UCSD-AML1 (cell line): ENCODE measurements around the gene MCTS1.
A peak's percentile ranks its signal among the peaks of the same experiment; 100 is the strongest.
"Not testable (repeated sequence)": the region's sequence is repeated elsewhere in the genome, so short reads cannot be mapped to it uniquely, and the experiment has no call there.

Experiments used
- DNase-seq: peaks from one replicate; lab custom pipeline; 2025; ENCODE audit not compliant: unreplicated experiment; lab: John Stamatoyannopoulos, UW

Gene MCTS1

DNA sequence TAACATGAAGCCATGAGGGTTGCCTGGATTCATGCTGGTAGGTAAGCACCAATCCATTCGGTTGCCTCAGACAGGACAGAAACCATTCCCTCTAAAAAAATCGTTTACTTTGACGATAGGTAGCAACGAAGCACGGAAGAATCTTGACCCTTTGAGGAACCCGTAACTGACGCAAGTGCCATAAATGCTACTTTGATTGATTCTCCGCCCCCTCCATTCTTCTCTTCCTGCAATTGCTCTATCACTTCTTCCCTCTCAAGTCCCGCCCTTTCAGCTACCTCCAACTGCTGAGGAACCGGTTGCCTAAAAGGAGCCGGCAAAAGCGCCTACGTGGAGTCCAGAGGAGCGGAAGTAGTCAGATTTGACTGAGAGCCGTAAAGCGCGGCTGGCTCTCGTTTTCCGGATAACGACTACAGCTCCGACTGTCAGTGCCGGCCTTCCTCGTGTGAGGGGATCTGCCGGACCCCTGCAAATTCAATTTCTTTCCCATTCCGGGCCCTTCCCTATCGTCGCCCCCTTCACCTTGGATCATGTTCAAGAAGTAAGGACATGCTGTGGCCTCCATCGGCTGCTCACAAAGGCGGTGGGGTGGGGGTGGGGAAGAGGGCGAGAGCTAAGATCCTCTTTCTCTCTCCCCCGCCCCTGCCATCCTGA lies at the start of gene MCTS1:
TSS of gene MCTS1 (plus strand) at position 395 of the 654 bp plus-strand sequence. CDS start at position 531, 136 bp downstream.
- DNase-seq, result peak; percentile 76

DNA sequence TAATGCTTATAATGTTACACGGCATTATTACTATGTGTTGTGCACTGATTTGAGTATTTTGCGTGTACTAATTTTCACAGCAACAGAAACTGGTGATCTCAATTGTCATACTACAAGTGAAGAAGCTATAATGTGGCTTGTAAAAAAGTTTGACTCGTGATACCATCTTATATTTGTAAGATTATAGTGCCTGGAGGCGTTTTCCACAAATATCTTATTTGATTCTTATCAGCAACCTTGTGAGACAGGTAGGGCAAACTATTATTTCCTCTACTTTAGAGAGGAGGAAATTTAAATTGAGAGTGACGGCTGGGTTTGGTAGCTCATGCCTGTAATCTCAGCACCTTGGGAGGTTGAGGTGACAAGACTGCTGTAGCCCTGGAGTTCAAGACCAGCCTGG lies 47.6 kb upstream of the MCTS1 start:
- no peak for DNase-seq

- no peak for DNase-seq
Observed at GRCh38 chrX:120559804-120560203, 44.1 kb upstream of the MCTS1 start.

DNA sequence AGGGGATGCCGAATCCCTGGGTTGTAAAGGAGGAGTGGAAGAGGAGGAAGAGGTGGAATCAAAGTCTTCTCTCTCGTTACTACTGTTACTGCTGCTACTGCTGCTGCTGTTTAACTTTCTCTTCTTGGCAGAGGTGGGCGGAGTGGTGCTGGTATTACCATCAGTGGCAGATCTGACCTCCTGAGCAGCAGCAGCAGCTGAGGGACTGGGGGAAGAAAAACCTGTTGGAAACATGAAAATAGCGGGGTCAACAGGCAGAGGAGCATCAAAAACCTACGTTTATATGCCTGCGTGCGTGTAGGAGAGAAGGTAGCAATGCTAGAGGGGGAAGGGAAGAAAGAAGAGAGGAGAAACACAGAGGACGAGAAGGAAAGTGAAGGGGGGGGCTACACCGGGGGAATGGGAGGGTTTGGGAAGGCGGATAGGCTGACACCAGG lies 43.5 kb upstream of the MCTS1 start:
- no peak for DNase-seq

DNA sequence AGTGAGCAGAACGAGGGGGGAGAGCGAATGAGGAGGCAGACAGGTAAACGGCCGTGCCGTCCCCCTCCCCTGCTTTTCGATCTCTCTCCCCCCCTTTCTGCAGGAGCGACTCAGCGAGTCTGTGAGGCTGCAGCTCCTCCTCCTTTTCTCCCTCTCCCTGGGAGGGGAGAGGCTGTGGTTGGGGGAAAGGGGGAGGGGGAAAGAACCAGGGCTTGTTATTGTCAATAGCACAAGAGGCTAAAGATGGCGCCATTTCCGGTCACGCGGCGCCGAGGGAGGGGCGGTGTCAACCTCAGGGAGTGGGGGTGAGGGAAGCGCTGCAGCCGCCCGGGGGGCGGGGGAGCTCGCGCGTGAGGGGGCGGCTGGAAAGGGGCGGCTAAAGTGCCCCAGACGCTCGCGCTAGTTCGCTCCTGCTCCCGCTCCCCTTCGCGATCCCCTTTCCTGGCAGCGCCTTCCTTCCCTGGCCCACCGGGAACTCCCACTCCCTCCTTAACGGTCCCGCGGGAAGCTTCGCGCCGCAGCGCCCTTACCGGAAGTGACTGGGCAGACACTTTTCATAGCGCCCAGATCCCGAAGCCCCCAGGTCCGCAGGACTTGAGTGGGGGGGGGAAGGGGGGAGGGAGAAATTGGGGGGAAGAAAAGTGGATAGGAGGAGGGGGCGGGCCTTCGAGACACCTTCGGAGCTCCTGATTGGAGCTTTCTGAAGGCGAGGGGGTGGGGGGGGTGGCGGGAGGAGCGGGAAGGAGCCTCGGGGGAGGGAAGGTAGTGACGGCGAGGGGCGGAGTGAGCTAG lies 42.9 kb upstream of the MCTS1 start, which contains the start of gene CUL4B:
TSS of gene CUL4B (minus strand) at position 121 of the 792 bp plus-strand sequence. CDS start 324 bp downstream, outside the sequence.
- peak; percentile 93 for DNase-seq

DNA sequence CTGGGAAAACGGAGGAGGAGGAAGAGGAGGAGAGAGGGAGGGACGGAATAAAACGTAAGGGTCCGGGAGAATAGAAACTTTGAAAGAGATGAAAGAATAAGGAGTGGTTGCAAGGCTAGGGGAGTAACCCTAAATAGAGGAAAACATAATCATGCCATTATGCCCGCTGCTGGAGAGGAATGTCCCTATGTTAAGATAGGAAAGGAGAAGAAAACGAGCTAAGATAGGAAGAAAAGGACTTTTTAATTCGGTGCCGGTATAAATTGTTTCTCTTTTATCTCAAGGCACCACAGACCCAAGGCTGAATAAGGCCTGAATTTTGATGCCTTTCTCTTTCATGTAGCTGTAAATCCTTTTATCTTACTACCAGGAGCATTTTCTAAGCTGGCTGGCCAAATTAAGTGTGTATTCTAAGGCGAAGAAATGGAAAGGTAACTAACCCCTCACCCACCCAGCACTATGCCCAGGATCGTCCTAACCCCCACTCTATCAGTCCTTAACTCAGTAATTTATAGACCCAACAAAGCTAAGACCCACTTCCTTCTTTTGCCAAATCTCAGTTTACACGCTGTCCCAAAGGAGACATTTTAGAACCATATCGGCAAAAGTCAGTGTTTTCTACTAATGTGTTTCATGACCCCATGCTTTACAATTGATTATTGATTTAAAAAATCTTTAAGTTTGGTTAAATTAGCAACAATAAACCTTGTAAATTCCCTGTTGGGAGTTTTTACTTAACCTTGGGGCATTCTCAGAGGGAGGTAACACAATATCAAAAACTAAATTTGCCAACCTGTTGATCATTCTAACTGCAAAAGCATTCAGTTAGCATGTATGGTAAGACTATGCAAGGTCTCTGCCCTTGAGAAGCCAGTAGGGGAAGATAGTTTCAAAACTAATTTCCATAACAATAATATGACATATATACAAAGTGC lies 42.0 kb upstream of the MCTS1 start:
- DNase-seq, result no peak

DNA sequence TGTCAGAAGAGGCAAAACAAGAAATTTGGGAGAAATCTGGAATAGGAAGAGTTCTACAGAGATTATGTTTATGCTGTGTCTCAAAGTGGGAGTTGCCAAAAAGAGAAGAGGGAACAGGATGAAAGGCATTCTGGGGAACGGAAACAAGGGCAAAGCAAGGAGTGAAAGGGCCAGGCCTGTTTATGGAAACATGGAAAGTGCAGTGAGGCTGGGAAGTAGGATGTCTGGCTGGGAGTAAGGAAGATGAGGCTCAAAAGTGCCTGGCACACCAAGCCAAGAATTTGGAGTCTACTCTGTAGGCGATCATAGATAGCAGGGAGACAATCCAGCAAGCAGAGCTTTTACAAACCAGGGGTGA lies 41.4 kb upstream of the MCTS1 start:
- DNase-seq, result peak; percentile 9

DNA sequence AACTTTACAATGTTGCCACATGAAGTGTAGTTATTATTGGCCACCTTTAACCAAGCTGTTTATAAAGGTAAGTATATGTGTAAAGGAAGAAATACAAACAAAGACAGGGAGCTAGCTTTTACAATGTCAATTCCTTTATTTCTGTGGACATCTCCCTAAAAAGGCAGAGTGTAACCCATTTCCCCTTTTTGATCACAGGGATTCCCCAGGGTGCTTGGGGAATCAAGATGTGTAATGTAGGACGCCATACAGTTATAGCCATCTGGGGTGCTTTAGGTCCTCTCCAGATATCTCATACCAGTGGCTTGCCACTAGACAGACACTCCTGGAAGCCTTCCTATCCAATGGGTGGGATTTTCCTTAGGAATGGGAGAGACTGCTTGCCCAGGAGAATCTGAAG lies 39.0 kb upstream of the MCTS1 start:
- no peak for DNase-seq

DNA sequence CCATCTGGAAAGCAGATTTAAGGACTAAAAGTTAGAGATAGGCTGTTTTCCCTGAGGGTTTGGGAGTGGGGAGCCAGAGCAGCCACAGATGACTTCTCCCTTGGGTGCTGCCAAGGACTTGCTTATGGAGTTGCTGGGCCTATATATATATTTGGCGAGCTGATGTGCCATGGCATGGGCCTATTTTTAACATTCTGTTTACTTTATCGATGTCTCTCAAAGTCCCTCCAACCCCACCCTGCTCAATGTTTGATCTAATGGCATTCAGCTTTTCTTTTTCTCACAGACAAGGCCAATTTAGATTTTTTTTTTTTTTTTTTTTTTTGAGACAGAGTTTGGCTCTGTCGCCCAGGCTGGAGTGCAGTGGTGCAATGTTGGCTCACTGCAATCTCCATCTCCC lies 37.1 kb upstream of the MCTS1 start:
- no peak for DNase-seq

DNA sequence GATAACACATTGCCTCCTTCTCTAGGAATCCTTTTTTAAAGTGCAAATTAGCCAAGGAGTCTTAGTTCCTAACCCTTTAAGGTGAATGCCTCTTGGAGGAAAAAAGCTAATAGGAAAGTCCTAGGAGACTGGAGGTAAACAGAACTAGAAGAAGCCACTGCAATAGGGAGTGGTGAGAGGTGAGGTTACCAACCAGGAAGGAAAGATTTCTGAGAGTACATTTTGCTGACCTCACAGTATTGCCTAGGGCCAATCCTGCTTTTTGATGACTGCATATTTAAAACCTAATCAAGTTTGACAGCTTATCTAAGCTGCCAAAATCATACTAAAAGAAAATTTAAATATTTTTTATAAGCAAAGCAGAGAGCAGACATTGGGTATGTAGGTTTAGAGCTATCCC lies 35.9 kb upstream of the MCTS1 start:
- DNase-seq, result no peak

DNA sequence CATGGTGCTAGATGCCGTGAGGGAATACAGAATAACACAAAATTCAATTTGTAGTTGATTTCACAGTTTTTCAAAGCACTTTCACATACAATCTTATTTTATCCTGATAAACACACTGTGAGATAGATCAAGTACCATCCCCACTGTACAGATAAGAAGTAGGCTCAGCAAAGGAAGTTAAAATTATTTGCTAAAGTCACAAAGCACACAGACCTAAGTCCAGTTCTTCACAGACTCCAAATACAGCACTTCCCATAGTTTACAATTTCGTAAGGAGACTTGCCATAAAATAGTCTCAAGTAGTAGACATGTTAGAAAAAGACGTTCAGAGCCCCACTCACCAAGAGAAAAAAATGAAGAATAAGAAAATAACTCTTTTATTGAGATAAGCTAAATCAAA lies 35.3 kb upstream of the MCTS1 start:
- no peak for DNase-seq

GRCh38 chrX:120570011-120570600 lies 33.8 kb upstream of the MCTS1 start:
- DNase-seq, result no peak

DNA sequence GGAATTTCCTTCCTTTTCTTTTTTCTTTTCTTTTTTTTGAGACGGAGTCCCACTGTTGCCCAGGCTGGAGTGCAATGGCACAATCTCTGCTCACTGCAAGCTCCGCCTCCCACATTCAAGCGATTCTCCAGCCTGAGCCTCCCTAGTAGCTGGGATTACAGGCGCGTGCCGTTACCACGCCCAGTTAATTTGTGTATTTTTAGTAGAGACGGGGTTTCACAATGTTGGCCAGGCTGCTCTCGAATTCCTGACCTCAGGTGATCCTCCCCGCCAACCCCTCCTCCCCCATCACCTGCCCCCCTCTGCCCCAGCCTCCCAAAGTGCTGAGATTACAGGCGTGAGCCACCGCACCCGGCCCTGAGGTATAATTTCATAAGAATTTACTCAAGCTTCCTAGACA lies 30.1 kb upstream of the MCTS1 start:
- DNase-seq, result not testable (repeated sequence)

- no peak for DNase-seq
Observed at GRCh38 chrX:120575379-120576114, 28.4 kb upstream of the MCTS1 start.

DNA sequence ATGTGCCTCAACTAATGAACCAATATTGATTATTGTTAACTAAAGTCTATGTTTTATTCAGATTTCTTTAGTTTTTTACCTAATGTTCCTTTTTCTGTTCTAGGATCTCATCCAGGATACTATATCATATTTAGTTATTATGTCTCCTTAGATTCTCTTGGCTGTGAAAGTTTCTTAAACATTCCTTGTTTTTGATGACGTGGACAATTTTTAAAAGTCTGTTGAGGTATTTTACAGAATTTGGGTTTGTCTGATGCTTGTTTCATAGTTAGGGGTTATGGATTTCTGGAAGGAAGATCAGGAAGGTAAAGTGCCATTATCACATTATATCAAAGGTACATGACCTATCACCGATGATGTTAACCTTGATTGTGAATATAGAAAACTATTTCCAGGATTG lies 18.2 kb upstream of the MCTS1 start:
- no peak for DNase-seq

GRCh38 chrX:120604361-120604782 lies 471 bp downstream of the MCTS1 start:
- DNase-seq, result no peak

DNA sequence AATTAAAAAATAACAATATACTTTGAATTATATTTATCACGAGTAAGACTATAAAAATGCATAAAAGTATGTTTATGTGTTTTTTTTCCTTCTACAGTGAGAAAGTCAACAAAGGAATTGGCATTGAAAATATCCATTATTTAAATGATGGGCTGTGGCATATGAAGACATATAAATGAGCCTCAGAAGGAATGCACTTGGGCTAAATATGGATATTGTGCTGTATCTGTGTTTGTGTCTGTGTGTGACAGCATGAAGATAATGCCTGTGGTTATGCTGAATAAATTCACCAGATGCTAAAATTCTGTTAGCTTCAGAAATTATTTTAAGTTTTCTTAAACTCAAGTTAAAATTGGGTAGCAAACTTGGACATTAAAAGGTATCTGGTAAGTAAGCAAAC lies 8.2 kb downstream of the MCTS1 start:
- no peak for DNase-seq

GRCh38 chrX:120614816-120615215 lies 10.9 kb downstream of the MCTS1 start:
- no peak for DNase-seq

DNA sequence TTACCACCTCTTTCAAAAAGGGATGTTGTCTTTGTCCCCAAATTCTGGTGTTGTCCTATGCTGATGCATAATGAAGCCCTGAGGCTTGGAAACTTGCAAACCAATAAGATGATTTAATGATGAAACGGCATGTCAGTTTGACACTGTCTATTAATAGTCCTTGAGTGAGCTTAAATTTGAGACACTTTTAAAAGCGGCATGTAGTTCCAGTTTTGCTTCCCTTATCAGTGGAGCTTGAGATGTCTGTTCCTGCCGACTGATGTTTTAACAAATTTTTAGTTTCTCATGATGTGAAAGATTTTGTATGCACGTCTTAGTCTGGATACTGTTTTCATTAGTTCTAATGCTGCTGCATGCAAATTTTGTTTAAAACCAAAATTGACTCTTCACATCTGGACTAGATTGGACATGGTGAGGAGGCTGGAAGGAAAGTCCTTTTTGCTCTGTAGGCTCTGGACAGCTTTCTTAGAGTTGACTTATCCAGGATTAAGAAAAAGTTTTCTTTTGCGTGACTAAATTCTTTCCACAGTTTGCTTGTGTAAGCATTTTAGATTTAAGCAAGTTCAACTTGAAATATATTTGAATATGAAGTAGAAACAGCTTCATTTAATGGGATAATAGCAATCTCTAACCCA lies 14.2 kb downstream of the MCTS1 start:
- no peak for DNase-seq

GRCh38 chrX:120625371-120625770 lies 21.5 kb downstream of the MCTS1 start:
- DNase-seq, result no peak
